HL-60/S4 treated with retinoic acid at 250 ng/mL for 4 days and 3 days (cell line): Measurements from ENCODE around the gene HASPIN.

ENCODE experiments used
- in situ Hi-C: fragments of 300-500 bp; cut with MboI; formaldehyde crosslinking; loops from 2 replicates; pipeline ENCODE4 v1.7.0; 2022; ENCODE audit warnings: low sequenced_read_pairs

HASPIN gene

GRCh38 chr17:3762922-3763776, 39.4 kb downstream of the HASPIN start:
- in situ Hi-C loops: no loop called here

GRCh38 chr17:3763777-3764170, 40.1 kb downstream of the HASPIN start:
- in situ Hi-C loops: no loop called here

DNA sequence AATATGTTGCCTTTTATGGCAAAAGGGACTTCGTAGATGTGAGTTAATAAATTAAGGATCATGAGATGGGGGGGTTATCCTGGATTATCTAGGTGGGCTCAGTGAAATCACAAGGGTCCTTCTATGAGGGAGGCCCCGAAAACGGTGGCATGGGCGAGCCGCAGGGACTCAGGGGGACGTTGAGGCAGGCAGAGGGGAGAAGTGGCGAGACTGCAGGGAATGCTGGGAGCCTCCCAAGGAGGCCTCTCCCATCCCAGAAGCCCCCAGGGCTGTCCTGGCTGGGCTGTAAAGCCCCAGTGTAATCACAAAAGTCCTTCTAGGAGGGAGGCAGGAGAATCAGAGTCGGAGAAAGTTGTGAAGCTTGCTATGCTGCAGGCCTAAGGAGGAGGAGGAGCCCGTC, 42.3 kb downstream of the HASPIN start:
- in situ Hi-C loops: no loop called here

DNA sequence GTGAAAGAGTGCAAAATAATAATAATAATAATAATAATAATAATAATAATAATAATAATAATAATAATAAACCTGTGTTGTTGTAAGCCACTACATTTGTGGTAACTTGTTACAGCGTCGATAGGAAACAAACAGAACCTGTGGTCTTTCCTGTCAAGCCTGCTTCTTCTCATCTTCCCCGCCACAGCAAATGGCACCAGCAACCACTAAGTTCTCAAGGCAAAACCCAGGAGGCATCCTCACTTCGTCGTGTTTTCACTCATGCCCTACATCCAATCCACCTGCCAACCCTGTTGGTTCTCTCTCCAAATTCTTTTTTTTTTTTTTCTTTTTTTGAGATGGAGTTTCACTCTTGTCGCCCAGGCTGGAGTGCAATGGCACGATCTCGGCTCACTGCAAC, 43.1 kb downstream of the HASPIN start:
- in situ Hi-C loops: no loop called here

GRCh38 chr17:3768341-3768740, 44.6 kb downstream of the HASPIN start:
- in situ Hi-C loops: no loop called here

DNA sequence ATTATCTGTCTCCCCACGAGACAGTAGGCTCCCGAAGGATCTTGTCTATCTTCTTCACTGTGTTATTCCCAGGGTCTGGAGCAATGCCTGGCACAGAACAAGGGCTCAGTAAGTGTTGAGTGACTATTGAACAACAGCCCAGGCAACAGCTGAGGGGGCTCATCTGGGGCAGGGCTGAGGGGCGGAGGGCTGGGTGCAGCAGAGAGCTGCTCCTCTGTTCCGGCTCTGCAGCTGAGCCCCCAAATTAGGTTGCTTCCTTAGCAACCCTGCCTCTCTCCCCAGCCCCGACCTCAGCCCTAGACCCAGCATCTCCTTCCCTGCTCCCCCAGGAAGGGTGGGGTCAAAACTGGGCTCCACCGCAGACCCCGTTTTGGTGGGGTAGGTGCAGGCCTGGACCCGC, 45.1 kb downstream of the HASPIN start:
- in situ Hi-C loops: no loop called here

GRCh38 chr17:3770466-3770865, 46.8 kb downstream of the HASPIN start:
- in situ Hi-C loops: no loop called here

DNA sequence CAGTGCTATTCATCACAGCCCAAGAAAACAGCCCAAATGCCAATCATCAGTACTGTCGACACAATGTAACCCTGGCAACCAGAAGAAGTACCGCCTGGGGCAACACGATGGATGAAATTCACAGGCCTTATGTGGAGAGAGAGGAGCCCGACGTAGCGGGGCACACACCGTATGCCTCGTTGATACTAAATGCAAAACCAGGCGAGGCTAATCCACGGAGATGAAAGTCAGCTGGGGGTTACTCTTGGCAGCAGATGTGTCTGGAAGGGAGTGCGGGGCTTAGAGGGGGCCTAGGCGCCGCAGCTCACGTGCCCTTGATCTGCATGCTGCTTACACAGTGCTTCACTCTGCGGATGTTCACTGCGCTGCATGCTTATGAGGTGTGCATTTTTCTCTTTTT, 47.4 kb downstream of the HASPIN start:
- in situ Hi-C loops: no loop called here

DNA sequence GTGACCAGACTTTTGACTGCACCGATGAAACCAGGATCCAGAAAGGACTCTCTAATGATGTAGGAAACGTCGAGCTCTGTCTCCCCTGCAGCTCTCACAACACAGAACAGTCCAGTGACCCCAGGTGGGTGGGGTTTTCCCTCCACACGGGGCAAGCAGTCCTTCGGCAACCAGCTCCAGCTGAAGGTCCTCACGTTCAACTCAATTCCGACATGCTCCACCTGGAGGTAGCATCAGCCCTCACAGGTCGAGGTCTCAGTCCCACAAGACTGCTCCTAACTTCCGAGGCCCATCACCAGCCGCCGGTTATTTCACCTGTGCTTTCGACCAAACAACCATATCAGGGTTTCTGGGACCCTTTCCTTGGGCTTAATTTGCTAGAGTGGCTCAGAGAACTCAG, 49.1 kb downstream of the HASPIN start:
- in situ Hi-C loops: no loop called here

DNA sequence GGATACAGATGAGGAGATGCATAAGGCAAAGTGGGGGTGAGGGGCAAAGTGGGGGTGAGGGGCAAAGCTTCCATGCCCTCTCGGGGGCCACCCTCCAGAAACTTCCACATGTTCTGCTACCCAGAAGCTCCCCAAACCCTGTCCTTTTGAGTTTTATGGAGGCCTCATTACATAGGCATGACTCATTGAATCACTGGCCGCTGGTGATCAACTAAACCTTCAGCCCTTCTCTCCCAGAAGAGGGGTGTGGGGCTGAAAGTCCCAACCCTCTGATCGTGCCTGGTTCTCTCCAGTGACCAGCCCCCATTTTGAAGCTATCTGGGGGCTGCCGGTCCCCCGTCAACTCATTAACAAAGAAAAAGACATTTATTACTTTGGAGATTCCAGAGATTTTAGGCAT, 49.8 kb downstream of the HASPIN start:
- in situ Hi-C loops: no loop called here

DNA sequence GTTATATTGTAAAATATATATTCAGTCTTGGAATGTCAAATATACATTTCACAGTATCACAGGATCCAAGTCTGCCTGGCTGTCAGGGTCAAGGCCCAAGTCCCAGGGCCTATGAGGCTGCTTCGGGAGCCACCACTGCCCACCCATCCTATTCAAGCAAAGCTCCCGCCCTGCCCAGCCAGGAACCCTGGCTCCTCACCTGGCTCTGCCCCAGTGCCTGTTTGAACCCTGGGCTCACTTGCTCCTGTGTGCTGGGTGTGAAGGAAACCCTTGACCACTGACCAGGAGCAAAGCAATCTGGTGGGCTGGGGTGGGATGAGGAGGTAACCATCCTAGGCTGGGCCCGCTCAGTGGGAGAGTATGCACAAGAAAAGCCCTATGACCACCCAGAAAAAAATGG, 50.3 kb downstream of the HASPIN start:
- in situ Hi-C loops: no loop called here
